ENCODE data around the gene BICD2. TPM values are rescaled to one million over a fixed set of nuclear protein-coding genes. Genes with fewer than 3 reads are reported as not detected.

The BICD2 gene
- total and polyA plus RNA-seq, 2 of the 8 experiments (the other 6 are each of a cell fraction or from before 2014, with no cell fraction given) = 6.6 to 22.8 TPM

DNA sequence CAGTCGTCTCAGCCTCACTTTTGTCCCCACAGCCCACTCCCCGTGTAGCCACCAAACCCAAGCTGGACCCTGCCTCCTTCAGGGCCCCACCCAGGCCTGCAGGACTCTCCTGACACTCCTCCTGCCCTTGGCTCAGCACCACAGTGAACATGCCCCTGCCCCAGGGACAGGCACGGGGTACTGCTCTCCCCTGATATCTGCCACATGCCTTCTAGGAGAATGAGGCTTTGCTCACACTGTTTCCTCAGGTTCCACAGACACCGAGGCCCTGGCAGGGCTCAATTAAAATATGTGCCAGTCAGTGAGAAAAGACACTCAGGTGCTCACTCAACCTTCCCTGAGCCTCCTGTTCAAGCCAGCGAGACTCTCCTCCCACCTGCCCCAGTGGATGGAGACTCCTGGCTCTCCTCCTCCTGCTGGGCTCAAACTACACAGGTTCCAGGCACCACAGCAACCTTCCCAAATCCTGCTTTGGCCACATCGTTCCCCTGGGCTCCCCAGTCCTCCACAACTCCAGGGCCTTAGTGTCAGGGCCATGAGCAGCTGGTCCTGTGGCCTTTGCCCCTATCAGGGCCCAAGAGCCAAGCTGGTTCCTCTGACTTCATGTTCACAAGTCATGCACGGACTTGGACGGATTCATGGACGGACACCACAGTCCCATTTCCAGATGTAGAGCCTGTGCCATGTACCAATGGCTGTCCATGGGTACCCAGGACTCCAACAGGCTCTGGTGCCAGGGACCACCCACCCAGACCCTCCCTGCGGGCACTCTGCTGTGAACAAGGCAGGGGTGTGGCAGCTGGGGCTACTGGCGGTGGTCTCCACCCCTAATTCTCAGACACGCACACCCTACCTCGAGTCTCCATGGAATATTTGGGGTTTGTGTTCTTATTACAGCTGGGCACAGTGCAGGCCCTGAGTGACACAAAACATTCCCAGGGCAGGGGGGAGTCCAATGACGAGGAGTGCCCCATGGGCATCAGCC, 36.6 kb downstream of the BICD2 start:
- H3K18ac ChIP-seq (ENCODE audit: extremely low read depth, low read length) = no peak overlapping the region
- no peak overlapping the region for H3K4me3 ChIP-seq (ENCODE audit: extremely low read depth in 1 of 4, insufficient read depth in 2 of 4, low read depth in 3 of 4, low read length in 4 of 4)
- H2BK15ac ChIP-seq (ENCODE audit: low read length) = no peak overlapping the region
- H4K8ac ChIP-seq (ENCODE audit: extremely low read depth, insufficient read depth, low read length) = no peak overlapping the region; the same call in 1 of the 2 replicates
- POLR2A ChIA-PET (ENCODE audit: partially characterized antibody) = no interaction called here
- CTCF ChIA-PET (ENCODE audit: partially characterized antibody) = interaction anchor here (1.1 to 11.5 kb wide), 9 partner anchors 9 to 139 kb away, joined by 3 to 142 read pairs (median 6); no protein-coding TSS in a partner anchor
- no peak overlapping the region for H2BK120ac ChIP-seq (replicated peaks; ENCODE audit: low read depth, low read length)
- no peak overlapping the region for H2AFZ ChIP-seq (ENCODE audit: low read length)
- no peak overlapping the region for H2AK5ac ChIP-seq (ENCODE audit: low read depth, low read length)
- no peaks in the 10 kb centered on the region for H3K9me3 ChIP-seq (ENCODE audit: insufficient read depth in 2 of 2, low read depth in 1 of 2, low read length in 1 of 2)
- no peak overlapping the region for H2BK20ac ChIP-seq (ENCODE audit: low read length)
- no peak overlapping the region for H3K9ac ChIP-seq (replicated peaks in 1 of 4; ENCODE audit: extremely low read depth in 1 of 4, low read depth in 3 of 4, low read length in 3 of 4)
- no peak overlapping the region for H2BK12ac ChIP-seq (ENCODE audit: low read depth, low read length)
- no peak overlapping the region for H3K56ac ChIP-seq (replicated peaks; ENCODE audit: insufficient read length, low read depth, low read length)
- WGBS, 2 experiments (ENCODE audit: extremely low coverage in 1 of 2, insufficient coverage in 1 of 2, insufficient read length in 1 of 2, insufficient replicate concordance in 2 of 2, low coverage in 1 of 2, low lambda C conversion rate in 2 of 2, missing lambda C conversion rate in 1 of 2) = 89% methylated on average over 14 of the region's 14 CpGs; no CpG with 5 or more reads in 1 of the 2 experiments
- no peak overlapping the region for H2BK5ac ChIP-seq (ENCODE audit: low read depth, low read length)
- peaks cover 11% of the 10 kb centered on the region for H3K79me1 ChIP-seq (ENCODE audit: low read depth, low read length)
- no peak overlapping the region for H3K27ac ChIP-seq (ENCODE audit: low read depth, low read length)
- H3K79me2 ChIP-seq (ENCODE audit: control insufficient read depth in 1 of 2, insufficient read depth in 2 of 2, low read length in 2 of 2) = peaks cover 0 to 27% of the 10 kb centered on the region in 2 experiments; a peak in 2 of 4 replicates
- H3K4ac ChIP-seq (replicated peaks; ENCODE audit: insufficient read length, low read depth, low read length) = no peak overlapping the region
- no peaks in the 10 kb centered on the region for H3K27me3 ChIP-seq (replicated peaks in 1 of 4; ENCODE audit: control insufficient read depth in 3 of 4, extremely low read depth in 1 of 4, insufficient read depth in 3 of 4, low read length in 3 of 4)
- peaks cover 20 to 28% of the 10 kb centered on the region in 2 experiments for H4K20me1 ChIP-seq (replicated peaks in 1 of 2; ENCODE audit: control insufficient read depth in 1 of 2, insufficient read depth in 2 of 2, low read length in 2 of 2)
- H4K91ac ChIP-seq (replicated peaks; ENCODE audit: insufficient read length, low read length) = no peak overlapping the region
- H3K14ac ChIP-seq (ENCODE audit: insufficient read length) = no peak overlapping the region
- H3K23me2 ChIP-seq (ENCODE audit: low read depth, low read length) = no peaks in the 10 kb centered on the region
- peaks cover 0 to 1% (median 0%) of the 10 kb centered on the region in 4 experiments; a peak in 1 of 7 replicates for H3K4me1 ChIP-seq (replicated peaks in 1 of 4; ENCODE audit: control insufficient read depth in 3 of 4, insufficient read depth in 4 of 4, low read length in 3 of 4)
- H4K5ac ChIP-seq (ENCODE audit: insufficient read length, low read depth, low read length) = no peak overlapping the region
- peak in 1 of 2 experiments; percentile 17 for DNase-seq (ENCODE audit: low read depth in 1 of 2, low spot score in 2 of 2)
- no peak for TF ChIP-seq EP300 (IDR thresholded peaks at IDR 0.05; ENCODE audit: borderline replicate concordance in 1 of 2, low read depth in 2 of 2, low read length in 2 of 2)
- FAIRE-seq = no peak
- H3K23ac ChIP-seq (ENCODE audit: insufficient read length) = no peak overlapping the region
- peaks cover 0 to 4% (median under 1%) of the 10 kb centered on the region in 4 experiments; a peak in 1 of 8 replicates for H3K36me3 ChIP-seq (ENCODE audit: control insufficient read depth in 2 of 4, insufficient read depth in 4 of 4, low read length in 3 of 4)
- H3K4me2 ChIP-seq (ENCODE audit: insufficient read depth in 1 of 2, low read depth in 2 of 2, low read length in 2 of 2) = no peak overlapping the region

Data from H1 (cell line).